ENCODE data around the gene CARD9. TPM values are rescaled to one million over a fixed set of nuclear protein-coding genes. Genes with fewer than 3 reads are reported as not detected.

Gene CARD9
- total RNA-seq, 1 donor from 2014 or later: 1.2 TPM

GRCh38 chr9:136340356-136341041 is 33.0 kb downstream of the CARD9 start:
- intact Hi-C loops (cut with micrococcal nuclease): no loop called here

GRCh38 chr9:136339958-136340310 is 33.5 kb downstream of the CARD9 start:
- H3K36me3 ChIP-seq: peaks cover 35% of the 10 kb centered on the region
- H3K27me3 ChIP-seq (ENCODE audit: low read depth): no peaks in the 10 kb centered on the region
- H3K4me1 ChIP-seq: peaks cover 55% of the 10 kb centered on the region
- no peak for DNase-seq
- intact Hi-C loops (cut with micrococcal nuclease): no loop called here
- H3K9me3 ChIP-seq (replicated peaks): no peaks in the 10 kb centered on the region
- H3K4me3 ChIP-seq: no peak overlapping the region
- TF ChIP-seq, protein P1, sequence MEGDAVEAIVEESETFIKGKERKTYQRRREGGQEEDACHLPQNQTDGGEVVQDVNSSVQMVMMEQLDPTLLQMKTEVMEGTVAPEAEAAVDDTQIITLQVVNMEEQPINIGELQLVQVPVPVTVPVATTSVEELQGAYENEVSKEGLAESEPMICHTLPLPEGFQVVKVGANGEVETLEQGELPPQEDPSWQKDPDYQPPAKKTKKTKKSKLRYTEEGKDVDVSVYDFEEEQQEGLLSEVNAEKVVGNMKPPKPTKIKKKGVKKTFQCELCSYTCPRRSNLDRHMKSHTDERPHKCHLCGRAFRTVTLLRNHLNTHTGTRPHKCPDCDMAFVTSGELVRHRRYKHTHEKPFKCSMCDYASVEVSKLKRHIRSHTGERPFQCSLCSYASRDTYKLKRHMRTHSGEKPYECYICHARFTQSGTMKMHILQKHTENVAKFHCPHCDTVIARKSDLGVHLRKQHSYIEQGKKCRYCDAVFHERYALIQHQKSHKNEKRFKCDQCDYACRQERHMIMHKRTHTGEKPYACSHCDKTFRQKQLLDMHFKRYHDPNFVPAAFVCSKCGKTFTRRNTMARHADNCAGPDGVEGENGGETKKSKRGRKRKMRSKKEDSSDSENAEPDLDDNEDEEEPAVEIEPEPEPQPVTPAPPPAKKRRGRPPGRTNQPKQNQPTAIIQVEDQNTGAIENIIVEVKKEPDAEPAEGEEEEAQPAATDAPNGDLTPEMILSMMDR (IDR thresholded peaks at IDR 0.05; ENCODE audit: borderline replicate concordance): no peak
- H3K27ac ChIP-seq (replicated peaks): peak overlapping the region; percentile 96

More at GRCh38 chr9:136340356-136341041, 33.0 kb downstream of the CARD9 start:
- peaks cover 61% of the 10 kb centered on the region for H3K4me1 ChIP-seq
- no peaks in the 10 kb centered on the region for H3K27me3 ChIP-seq (ENCODE audit: low read depth)
- DNase-seq: no peak
- H3K27ac ChIP-seq (replicated peaks): peak overlapping the region; percentile 96
- TF ChIP-seq, protein P1 (IDR thresholded peaks at IDR 0.05; ENCODE audit: borderline replicate concordance): no peak
- peaks cover 34% of the 10 kb centered on the region for H3K36me3 ChIP-seq
- H3K9me3 ChIP-seq (replicated peaks): no peaks in the 10 kb centered on the region
- no peak overlapping the region for H3K4me3 ChIP-seq

DNA sequence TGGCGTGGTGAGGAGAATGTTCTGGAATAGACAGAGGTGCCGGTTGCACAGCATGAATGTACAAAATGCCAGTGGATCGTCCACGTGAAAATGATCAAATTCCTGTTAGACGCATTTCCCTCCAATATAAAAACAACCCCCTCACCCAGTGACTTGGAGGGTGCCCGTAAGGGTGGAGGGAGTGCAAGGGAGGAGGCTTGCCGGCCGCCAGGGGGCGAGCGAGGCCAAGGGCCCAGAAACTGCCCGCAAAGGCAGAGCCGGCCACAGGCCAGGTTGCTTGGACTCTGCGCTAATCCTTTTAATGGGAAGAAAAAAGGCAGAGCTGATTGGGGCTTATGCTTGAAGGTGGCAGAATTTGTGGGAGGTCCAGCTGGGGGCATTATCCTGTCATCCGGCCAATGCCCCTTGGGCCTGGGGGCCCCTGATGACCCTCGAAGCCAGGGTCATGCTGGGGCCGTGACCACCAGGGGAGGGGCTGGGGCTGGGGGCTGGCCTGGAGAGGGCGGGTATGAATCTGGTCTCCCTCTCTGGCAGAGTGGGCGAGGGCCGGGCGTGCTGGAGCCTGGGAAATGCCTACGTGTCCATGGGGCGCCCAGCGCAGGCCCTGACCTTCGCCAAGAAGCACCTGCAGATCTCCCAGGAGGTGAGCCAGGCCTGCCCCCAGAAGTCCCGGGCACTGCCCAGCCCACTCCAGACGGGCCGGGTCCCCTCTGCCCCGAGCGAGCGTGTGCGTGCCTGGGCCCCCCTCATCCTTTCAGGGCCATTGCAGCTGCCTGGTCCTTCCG is 34.1 kb downstream of the CARD9 start:
- Histone ChIP-seq H3K36me3 (peaks cover 37% of the 10 kb centered on the region), H3K4me1 (peaks cover 49% of the 10 kb centered on the region), H3K27me3 (ENCODE audit: low read depth) (no peaks in the 10 kb centered on the region), H3K27ac (replicated peaks) (peak overlapping the region; percentile 96), H3K4me3 (no peak overlapping the region), H3K9me3 (replicated peaks) (no peaks in the 10 kb centered on the region)
- DNase-seq: peak; percentile 72
- intact Hi-C loops (cut with micrococcal nuclease): no loop called here
- TF ChIP-seq, protein P1 (IDR thresholded peaks at IDR 0.05; ENCODE audit: borderline replicate concordance): peak; percentile 86

GRCh38 chr9:136338511-136338910 is 35.0 kb downstream of the CARD9 start:
- intact Hi-C loops (cut with micrococcal nuclease): no loop called here
- Histone ChIP-seq H3K27ac (replicated peaks) (no peak overlapping the region), H3K4me3 (no peak overlapping the region), H3K36me3 (peaks cover 39% of the 10 kb centered on the region), H3K9me3 (replicated peaks) (no peaks in the 10 kb centered on the region), H3K4me1 (peaks cover 43% of the 10 kb centered on the region), H3K27me3 (ENCODE audit: low read depth) (no peaks in the 10 kb centered on the region)
- TF ChIP-seq, protein P1 (IDR thresholded peaks at IDR 0.05; ENCODE audit: borderline replicate concordance): no peak
- DNase-seq: no peak

DNA sequence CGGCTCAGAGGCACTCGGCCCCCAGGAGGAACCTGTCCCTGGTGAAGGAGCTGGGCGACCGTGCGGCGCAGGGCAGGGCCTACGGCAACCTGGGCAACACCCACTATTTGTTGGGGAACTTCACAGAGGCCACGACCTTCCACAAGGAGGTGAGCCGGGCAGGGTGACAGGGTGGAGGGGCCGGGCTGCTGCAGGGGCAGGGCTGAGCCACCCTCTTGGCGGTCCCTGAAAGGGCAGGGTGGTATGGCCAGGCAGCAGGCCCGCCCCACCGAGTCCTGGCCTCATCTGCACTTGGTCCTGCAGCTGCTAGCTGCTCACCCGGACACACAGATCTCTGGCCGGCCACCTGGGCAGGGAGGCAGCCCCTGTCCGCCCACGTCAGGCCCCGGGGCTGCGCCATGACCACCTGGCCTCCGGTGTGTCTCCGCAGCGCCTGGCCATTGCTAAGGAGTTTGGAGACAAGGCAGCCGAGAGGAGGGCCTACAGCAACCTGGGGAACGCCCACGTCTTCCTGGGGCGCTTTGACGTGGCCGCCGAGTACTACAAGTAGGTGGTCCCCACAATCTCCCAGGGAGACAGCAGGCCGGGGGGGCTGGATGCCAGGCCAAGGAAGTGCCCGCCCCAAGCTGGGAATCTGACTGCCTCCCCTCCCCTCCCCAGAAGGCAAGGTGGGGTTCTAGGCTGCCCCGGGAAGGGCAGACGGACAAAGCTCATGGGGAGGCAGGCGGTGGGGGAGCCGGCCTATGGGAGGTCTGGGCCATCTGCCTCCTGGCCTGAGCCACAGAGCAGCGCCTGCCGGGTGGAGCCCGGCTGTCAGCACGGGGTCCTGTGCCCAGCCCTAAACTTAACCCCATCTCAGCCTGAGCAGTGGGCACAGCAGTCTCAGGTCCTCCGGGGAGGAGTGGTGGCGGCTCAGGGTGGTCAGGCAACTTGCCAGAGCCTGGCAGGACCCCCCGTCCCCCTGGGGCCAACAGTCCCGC is 35.8 kb downstream of the CARD9 start:
- Histone ChIP-seq H3K4me3 (no peak overlapping the region), H3K36me3 (peaks cover 39% of the 10 kb centered on the region), H3K27me3 (ENCODE audit: low read depth) (no peaks in the 10 kb centered on the region), H3K4me1 (peaks cover 35% of the 10 kb centered on the region), H3K27ac (replicated peaks) (no peak overlapping the region), H3K9me3 (replicated peaks) (no peaks in the 10 kb centered on the region)
- TF ChIP-seq, protein P1 (IDR thresholded peaks at IDR 0.05; ENCODE audit: borderline replicate concordance): no peak
- intact Hi-C loops (cut with micrococcal nuclease): no loop called here
- DNase-seq: no peak

Measured in left ventricle myocardium inferior (tissue), 1 donor.